Fibroblast of villous mesenchyme (primary cell): ENCODE measurements around the gene DISC1. TPM values are rescaled to one million over a fixed set of nuclear protein-coding genes. Genes with fewer than 3 reads are reported as not detected.

ENCODE experiments used
- DNase-seq: peaks from one replicate; pipeline ENCODE4 v3.0.0-alpha.2; 2010; ENCODE audit warnings: low read depth
- H3K4me3 ChIP-seq: 2 replicates; pipeline ENCODE4 v1.5.1; 2011; ENCODE audit warnings: low read depth, mild to moderate bottlenecking, low read length
- CTCF ChIP-seq: IDR thresholded peaks from 2 replicates; pipeline ENCODE4 v1.5.1; 2012; ENCODE audit warnings: low read depth, mild to moderate bottlenecking, low read length; ENCODE audit not compliant: insufficient read depth
- total RNA-seq: library from RNA; depleted of rRNA; stranded (reverse); fragments of >200 nt; gene quantifications from 2 replicates; pipeline ENCODE4 v1.2.3, GENCODE V29; 2012

Gene DISC1
- total RNA-seq, 1 donor, result 9.9 TPM

- no peak for TF ChIP-seq CTCF
- H3K4me3 ChIP-seq, result no peak overlapping the region
- DNase-seq, result no peak
These were observed 62.4 kb downstream of the DISC1 start for GRCh38 chr1:231688989-231689388.

GRCh38 chr1:231690059-231690458 is 63.5 kb downstream of the DISC1 start:
- H3K4me3 ChIP-seq, result no peak overlapping the region
- DNase-seq, result no peak
- TF ChIP-seq CTCF, result no peak

GRCh38 chr1:231691618-231692259 is 65.1 kb downstream of the DISC1 start:
- peak; percentile 30 for DNase-seq

DNA sequence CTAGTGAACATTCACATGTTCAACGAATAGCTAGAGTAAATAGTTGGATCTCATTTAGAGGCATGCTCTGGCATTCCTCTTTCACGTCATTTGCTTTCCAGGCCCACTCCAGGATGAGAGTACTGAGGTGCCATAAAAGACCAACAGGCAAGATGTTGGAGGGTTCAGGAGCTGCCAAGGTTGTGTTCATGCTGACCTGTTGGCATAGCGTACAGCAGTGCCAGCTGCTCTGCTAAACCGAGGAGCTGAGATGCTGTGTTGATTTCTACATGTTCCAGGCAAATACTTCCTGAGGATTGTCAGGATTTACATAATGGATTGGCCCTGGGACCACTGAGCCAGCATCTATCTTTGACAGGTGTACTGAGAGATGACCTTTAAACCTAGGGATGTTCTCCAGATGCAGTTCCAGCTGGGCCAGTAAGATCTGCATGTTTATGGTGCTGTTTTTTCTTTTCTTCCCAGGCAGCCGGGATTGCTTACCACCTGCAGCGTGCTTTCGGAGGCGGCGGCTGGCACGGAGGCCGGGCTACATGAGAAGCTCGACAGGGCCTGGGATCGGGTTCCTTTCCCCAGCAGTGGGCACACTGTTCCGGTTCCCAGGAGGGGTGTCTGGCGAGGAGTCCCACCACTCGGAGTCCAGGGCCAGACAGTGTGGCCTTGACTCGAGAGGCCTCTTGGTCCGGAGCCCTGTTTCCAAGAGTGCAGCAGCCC is 66.9 kb downstream of the DISC1 start:
- H3K4me3 ChIP-seq, result no peak overlapping the region
- no peak for DNase-seq
- TF ChIP-seq CTCF, result no peak

More at GRCh38 chr1:231691618-231692259, 65.1 kb downstream of the DISC1 start:
- peak; percentile 81 for TF ChIP-seq CTCF
- H3K4me3 ChIP-seq, result no peak overlapping the region

DNA sequence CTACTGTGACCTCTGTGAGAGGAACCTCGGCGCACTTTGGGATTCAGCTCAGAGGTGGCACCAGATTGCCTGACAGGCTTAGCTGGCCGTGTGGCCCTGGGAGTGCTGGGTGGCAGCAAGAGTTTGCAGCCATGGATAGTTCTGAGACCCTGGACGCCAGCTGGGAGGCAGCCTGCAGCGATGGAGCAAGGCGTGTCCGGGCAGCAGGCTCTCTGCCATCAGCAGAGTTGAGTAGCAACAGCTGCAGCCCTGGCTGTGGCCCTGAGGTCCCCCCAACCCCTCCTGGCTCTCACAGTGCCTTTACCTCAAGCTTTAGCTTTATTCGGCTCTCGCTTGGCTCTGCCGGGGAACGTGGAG is 67.5 kb downstream of the DISC1 start:
- no peak for DNase-seq
- no peak overlapping the region for H3K4me3 ChIP-seq
- TF ChIP-seq CTCF, result no peak

- no peak overlapping the region for H3K4me3 ChIP-seq
- TF ChIP-seq CTCF, result no peak
- no peak for DNase-seq
These were observed 68.0 kb downstream of the DISC1 start for GRCh38 chr1:231694465-231695077.
